HepG2 (cell line): Measurements from ENCODE around the gene H6PD. TPM values are rescaled to one million over a fixed set of nuclear protein-coding genes. Genes with fewer than 3 reads are reported as not detected.

Experiments used
- BRF2 ChIP-seq: sonication (generic); formaldehyde crosslinking; IDR thresholded peaks from 2 replicates; pipeline ENCODE4 v1.8.1; 2022; ENCODE audit warnings: mild to moderate bottlenecking, missing genetic modification reagents
- E2F2 ChIP-seq: sonication (generic); formaldehyde crosslinking; IDR thresholded peaks from 2 replicates; pipeline ENCODE4 v1.4.0; 2020; ENCODE audit warnings: missing genetic modification reagents, borderline replicate concordance
- ELF4 ChIP-seq: sonication (generic); formaldehyde crosslinking; IDR thresholded peaks from 2 replicates; pipeline ENCODE4 v1.5.0; 2020; ENCODE audit warnings: missing genetic modification reagents, mild to moderate bottlenecking, moderate library complexity, borderline replicate concordance
- JUN ChIP-seq: sonication (generic); formaldehyde crosslinking; IDR thresholded peaks from 2 replicates; pipeline ENCODE4 v1.4.0; 2020; ENCODE audit warnings: mild to moderate bottlenecking, missing genetic modification reagents
- MTF2 ChIP-seq: sonication (generic); formaldehyde crosslinking; IDR thresholded peaks from 2 replicates; pipeline ENCODE4 v1.5.0; 2020; ENCODE audit warnings: missing genetic modification reagents, borderline replicate concordance
- NR1H2 ChIP-seq: sonication (generic); formaldehyde crosslinking; IDR thresholded peaks from 2 replicates; pipeline ENCODE4 v1.8.1; 2022; ENCODE audit warnings: low read depth, missing genetic modification reagents, borderline replicate concordance
- TBX3 ChIP-seq: fragments of 450-650 bp; IDR thresholded peaks from 2 replicates; pipeline ENCODE4 v1.6.1; 2017; ENCODE audit warnings: antibody characterized with exemption, mild to moderate bottlenecking, inconsistent platforms, borderline replicate concordance
- TCF7L2 ChIP-seq: IDR thresholded peaks from 2 replicates; pipeline ENCODE4 v1.6.1; 2011; ENCODE audit warnings: mild to moderate bottlenecking, low read depth, low read length, moderate library complexity
- TGIF2 ChIP-seq: IDR thresholded peaks from 2 replicates; pipeline ENCODE4 v1.6.1; 2016; ENCODE audit warnings: control low read depth, missing compliant biosample characterization
- ZNF17 ChIP-seq: sonication (generic); formaldehyde crosslinking; IDR thresholded peaks from 2 replicates; pipeline ENCODE4 v1.5.0; 2020; ENCODE audit warnings: mild to moderate bottlenecking, missing genetic modification reagents
- ZNF781 ChIP-seq: sonication (generic); formaldehyde crosslinking; IDR thresholded peaks from 2 replicates; pipeline ENCODE4 v1.5.1; 2020; ENCODE audit warnings: borderline replicate concordance, mild to moderate bottlenecking, missing genetic modification reagents; ENCODE audit errors: not compliant biosample characterization
- ZNF784 ChIP-seq: sonication (generic); formaldehyde crosslinking; IDR thresholded peaks from 2 replicates; pipeline ENCODE4 v1.5.1; 2020; ENCODE audit warnings: missing genetic modification reagents, mild to moderate bottlenecking, borderline replicate concordance
- ZSCAN29 ChIP-seq: sonication (generic); formaldehyde crosslinking; conservative IDR thresholded peaks from 2 replicates; pipeline ENCODE4 v1.4.0; 2020; ENCODE audit warnings: mild to moderate bottlenecking, missing genetic modification reagents
- polyA plus RNA-seq, 8 experiments: library from polyadenylated mRNA; depleted of rRNA in 3 of 8; stranded (reverse) in 7 of 8; unstranded in 1 of 8; fragments of >200 nt; fragmentation: Illumina TruSeq in 4 of 8; extraction: Trizol in 4 of 8; gene quantifications; 2 replicates each; pipeline versions ENCODE4 v1.2.1 to v1.2.3, GENCODE V29; 2011 to 2016; ENCODE audit warnings: low read depth in 4 of 8, missing spikeins in 1 of 8, mixed read lengths in 1 of 8; ENCODE audit not compliant: insufficient read depth in 1 of 8
- total RNA-seq, 5 experiments: library from RNA; depleted of rRNA; stranded (reverse); fragments of >200 nt; fragmentation: Illumina TruSeq; extraction: Trizol; gene quantifications; 2 replicates each; pipeline ENCODE4 v1.2.3, GENCODE V29; 2016; ENCODE audit warnings: low read depth in 1 of 5
- TF ChIP-seq, protein P1 (sequence below): sonication (generic); formaldehyde crosslinking; IDR thresholded peaks from 2 replicates; pipeline ENCODE4 v1.5.0; 2020; ENCODE audit warnings: mild to moderate bottlenecking, missing genetic modification reagents

Gene H6PD
- total and polyA plus RNA-seq, 2 of the 13 experiments (the other 11 are each of a cell fraction or from before 2014, with no cell fraction given): 9.3 to 14.1 TPM

GRCh38 chr1:9239622-9240401, 5.2 kb downstream of the H6PD start (continued):
- no peak for TF ChIP-seq TCF7L2
- TF ChIP-seq ZSCAN29: peak; percentile 57; the same call in 1 of the 2 replicates
- no peak for TF ChIP-seq ZNF17 (CRISPR knock-in tag)
- no peak for TF ChIP-seq TBX3
- no peak for TF ChIP-seq E2F2
- no peak for TF ChIP-seq TGIF2 (CRISPR knock-in tag)
- TF ChIP-seq JUN (CRISPR knock-in tag): no peak
- TF ChIP-seq ZNF784 (CRISPR knock-in tag): no peak
- TF ChIP-seq MTF2 (CRISPR knock-in tag): no peak
- TF ChIP-seq NR1H2: no peak
- TF ChIP-seq ELF4: no peak
- TF ChIP-seq, protein P1, sequence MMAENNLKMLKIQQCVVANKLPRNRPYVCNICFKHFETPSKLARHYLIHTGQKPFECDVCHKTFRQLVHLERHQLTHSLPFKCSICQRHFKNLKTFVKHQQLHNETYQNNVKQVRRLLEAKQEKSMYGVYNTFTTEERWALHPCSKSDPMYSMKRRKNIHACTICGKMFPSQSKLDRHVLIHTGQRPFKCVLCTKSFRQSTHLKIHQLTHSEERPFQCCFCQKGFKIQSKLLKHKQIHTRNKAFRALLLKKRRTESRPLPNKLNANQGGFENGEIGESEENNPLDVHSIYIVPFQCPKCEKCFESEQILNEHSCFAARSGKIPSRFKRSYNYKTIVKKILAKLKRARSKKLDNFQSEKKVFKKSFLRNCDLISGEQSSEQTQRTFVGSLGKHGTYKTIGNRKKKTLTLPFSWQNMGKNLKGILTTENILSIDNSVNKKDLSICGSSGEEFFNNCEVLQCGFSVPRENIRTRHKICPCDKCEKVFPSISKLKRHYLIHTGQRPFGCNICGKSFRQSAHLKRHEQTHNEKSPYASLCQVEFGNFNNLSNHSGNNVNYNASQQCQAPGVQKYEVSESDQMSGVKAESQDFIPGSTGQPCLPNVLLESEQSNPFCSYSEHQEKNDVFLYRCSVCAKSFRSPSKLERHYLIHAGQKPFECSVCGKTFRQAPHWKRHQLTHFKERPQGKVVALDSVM (CRISPR knock-in tag): no peak
- TF ChIP-seq ZNF781 (CRISPR knock-in tag): no peak
- TF ChIP-seq BRF2: no peak
